HEK293 (cell line): ENCODE results near the gene FIGNL2.
"Not testable (repeated sequence)": the region's sequence is repeated elsewhere in the genome, so short reads cannot be mapped to it uniquely, and the experiment has no call there.

Experiments used
- CTCF ChIA-PET: fragments of 350-600 bp; formaldehyde crosslinking; extraction: SDS; loops from one replicate; lab custom pipeline; 2021; ENCODE audit warnings: antibody characterized with exemption; lab: Yijun Ruan, JAX
- POLR2A ChIA-PET: fragments of 300-600 bp; formaldehyde crosslinking; extraction: SDS; loops from one replicate; lab custom pipeline; 2020; ENCODE audit warnings: antibody characterized with exemption, inconsistent platforms; lab: Yijun Ruan, JAX
- H3K27ac ChIP-seq: fragments of 200-500 bp; sonication (Bioruptor generic); 2 replicates; pipeline ENCODE4 v1.5.1; 2014; ENCODE audit warnings: low read depth, low read length, control low read depth, inconsistent platforms; ENCODE audit errors: extremely low read depth
- H3K36me3 ChIP-seq, 2 experiments: fragments of 200-500 bp in 1 of 2; sonication (Bioruptor generic) in 1 of 2; 1 replicate in 1 of 2; 2 replicates in 1 of 2; pipeline ENCODE4 v1.5.1; 2014 to 2017; ENCODE audit warnings: inconsistent platforms in 2 of 2, low read length in 2 of 2; ENCODE audit not compliant: control insufficient read depth in 2 of 2, insufficient read depth in 1 of 2
- H3K4me1 ChIP-seq: fragments of 200-500 bp; sonication (Bioruptor generic); 2 replicates; pipeline ENCODE4 v1.5.1; 2014; ENCODE audit warnings: mild to moderate bottlenecking, low read length, inconsistent platforms; ENCODE audit not compliant: control insufficient read depth, insufficient read depth
- H3K4me3 ChIP-seq: 2 replicates; pipeline ENCODE4 v1.5.1; 2011; ENCODE audit warnings: low read depth, mild to moderate bottlenecking, control low read depth, low read length, moderate library complexity
- H3K9me3 ChIP-seq: fragments of 200-500 bp; sonication (Bioruptor generic); 2 replicates; pipeline ENCODE4 v1.5.1; 2014; ENCODE audit warnings: low read depth, low read length, inconsistent platforms; ENCODE audit not compliant: control insufficient read depth, insufficient read depth
- HIC1 ChIP-seq: fragments of 450-650 bp; formaldehyde crosslinking; IDR thresholded peaks from 2 replicates; pipeline ENCODE4 v1.5.1; 2016; ENCODE audit warnings: missing biosample characterization, missing genetic modification characterization
- KLF8 ChIP-seq: fragments of 450-650 bp; formaldehyde crosslinking; IDR thresholded peaks from 2 replicates; pipeline ENCODE4 v1.5.1; 2016; ENCODE audit warnings: missing biosample characterization, missing genetic modification characterization
- MEIS1 ChIP-seq: sonication (generic); formaldehyde crosslinking; IDR thresholded peaks from 2 replicates; pipeline ENCODE4 v1.8.1; 2022; ENCODE audit warnings: missing genetic modification reagents, mild to moderate bottlenecking, borderline replicate concordance
- PRDM1 ChIP-seq: fragments of 450-650 bp; formaldehyde crosslinking; IDR thresholded peaks from 2 replicates; pipeline ENCODE4; 2016; ENCODE audit warnings: missing biosample characterization, missing genetic modification characterization
- SETDB1 ChIP-seq: IDR thresholded peaks from one replicate; pipeline ENCODE4 v1.6.1; 2017; ENCODE audit warnings: mild to moderate bottlenecking, low read length, moderate library complexity, mixed read lengths; ENCODE audit not compliant: insufficient read length
- SP3 ChIP-seq: fragments of 450-650 bp; formaldehyde crosslinking; IDR thresholded peaks from 2 replicates; pipeline ENCODE4 v1.5.1; 2016; ENCODE audit warnings: missing biosample characterization, missing genetic modification characterization
- SP7 ChIP-seq: fragments of 450-650 bp; formaldehyde crosslinking; IDR thresholded peaks from 2 replicates; pipeline ENCODE4 v1.5.1; 2016; ENCODE audit warnings: missing biosample characterization, missing genetic modification characterization
- ZBTB10 ChIP-seq: fragments of 450-650 bp; formaldehyde crosslinking; IDR thresholded peaks from 2 replicates; pipeline ENCODE4 v1.5.1; 2016; ENCODE audit warnings: missing biosample characterization, missing genetic modification characterization
- ZBTB20 ChIP-seq: fragments of 450-650 bp; formaldehyde crosslinking; IDR thresholded peaks from 2 replicates; pipeline ENCODE4 v1.5.1; 2016; ENCODE audit warnings: missing biosample characterization, missing genetic modification characterization
- ZBTB44 ChIP-seq: fragments of 450-650 bp; IDR thresholded peaks from 2 replicates; pipeline ENCODE4 v1.5.1; 2018; ENCODE audit warnings: missing biosample characterization, mild to moderate bottlenecking, missing genetic modification characterization
- ZFHX2 ChIP-seq: fragments of 450-650 bp; formaldehyde crosslinking; conservative IDR thresholded peaks from 2 replicates; pipeline ENCODE4 v1.5.1; 2016; ENCODE audit warnings: missing biosample characterization, missing genetic modification characterization
- ZNF121 ChIP-seq: fragments of 450-650 bp; formaldehyde crosslinking; IDR thresholded peaks from 2 replicates; pipeline ENCODE4 v1.5.1; 2016; ENCODE audit warnings: missing biosample characterization, missing genetic modification characterization
- ZNF266 ChIP-seq: fragments of 450-650 bp; formaldehyde crosslinking; IDR thresholded peaks from 2 replicates; pipeline ENCODE4 v1.5.1; 2016; ENCODE audit warnings: missing biosample characterization, missing genetic modification characterization, low read depth
- ZNF366 ChIP-seq: fragments of 450-650 bp; formaldehyde crosslinking; conservative IDR thresholded peaks from 2 replicates; pipeline ENCODE4 v1.5.1; 2016; ENCODE audit warnings: missing biosample characterization, missing genetic modification characterization
- ZNF394 ChIP-seq: fragments of 450-650 bp; formaldehyde crosslinking; IDR thresholded peaks from 2 replicates; pipeline ENCODE4 v1.5.1; 2016; ENCODE audit warnings: missing biosample characterization, missing genetic modification characterization, mild to moderate bottlenecking, moderate library complexity, borderline replicate concordance
- ZNF529 ChIP-seq: fragments of 450-650 bp; formaldehyde crosslinking; IDR thresholded peaks from 2 replicates; pipeline ENCODE4 v1.5.1; 2017; ENCODE audit warnings: missing genetic modification characterization, missing biosample characterization; ENCODE audit not compliant: insufficient replicate concordance
- ZNF555 ChIP-seq: fragments of 450-650 bp; formaldehyde crosslinking; conservative IDR thresholded peaks from 2 replicates; pipeline ENCODE4 v1.5.1; 2017; ENCODE audit warnings: missing biosample characterization, mild to moderate bottlenecking, missing genetic modification characterization, inconsistent platforms
- ZNF580 ChIP-seq: fragments of 450-650 bp; formaldehyde crosslinking; IDR thresholded peaks from 2 replicates; pipeline ENCODE4 v1.5.1; 2016; ENCODE audit warnings: missing biosample characterization, missing genetic modification characterization
- ZNF629 ChIP-seq: fragments of 450-650 bp; formaldehyde crosslinking; IDR thresholded peaks from 2 replicates; pipeline ENCODE4 v1.5.1; 2017; ENCODE audit warnings: missing biosample characterization, missing genetic modification characterization
- TF ChIP-seq, protein P1 (sequence below): fragments of 450-650 bp; formaldehyde crosslinking; IDR thresholded peaks from 2 replicates; pipeline ENCODE4 v1.5.1; 2016; ENCODE audit warnings: missing biosample characterization, missing genetic modification characterization
- TF ChIP-seq, protein P2 (sequence below): fragments of 450-650 bp; formaldehyde crosslinking; IDR thresholded peaks from 2 replicates; pipeline ENCODE4 v1.5.1; 2016; ENCODE audit warnings: missing biosample characterization, missing genetic modification characterization

Gene FIGNL2

DNA sequence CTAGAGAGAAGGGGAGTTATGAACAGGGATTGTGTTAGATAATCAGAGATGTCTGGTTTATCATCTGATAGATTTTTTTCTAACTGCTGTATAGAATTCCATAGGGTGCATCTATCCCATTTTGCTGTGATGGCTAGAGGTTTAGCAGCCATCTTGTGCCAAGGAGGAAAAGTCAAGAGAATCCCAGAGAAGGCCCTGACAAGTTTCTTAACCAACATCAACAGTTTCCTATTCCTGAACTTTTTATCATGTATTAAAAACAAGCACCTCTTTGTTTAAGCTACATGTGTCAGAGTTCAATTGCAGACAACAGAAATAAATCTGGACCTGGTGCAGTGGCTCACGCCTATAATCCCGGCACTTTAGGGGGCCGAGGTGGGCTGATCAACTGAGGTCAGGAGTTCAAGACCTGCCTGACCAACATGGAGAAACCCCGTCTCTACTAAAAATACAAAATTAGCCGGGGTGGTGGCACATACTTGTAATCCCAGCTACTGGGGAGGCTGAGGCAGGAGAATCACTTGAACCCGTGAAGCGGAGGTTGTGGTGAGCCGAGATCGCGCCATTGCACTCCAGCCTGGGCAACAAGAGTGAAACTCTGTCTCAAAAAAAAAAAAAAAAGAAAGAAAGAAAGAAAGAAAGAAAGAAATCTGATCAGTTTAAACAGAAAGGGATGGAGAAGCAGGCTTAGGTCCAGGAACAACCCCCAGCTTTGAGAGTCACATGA, 36.9 kb upstream of the FIGNL2 start:
- H3K9me3 ChIP-seq, H3K4me3 ChIP-seq, H3K27ac ChIP-seq, H3K36me3 ChIP-seq, H3K4me1 ChIP-seq, POLR2A ChIA-PET: not testable (repeated sequence)
- peak; percentile 43 for TF ChIP-seq SETDB1
- CTCF ChIA-PET = interaction anchor here (1.1 to 2.5 kb wide), 7 partner anchors 10 to 294 kb away, joined by 3 to 10 read pairs (median 3); partner anchors contain the start of gene SCN8A

GRCh38 chr12:51884676-51885229, 36.2 kb upstream of the FIGNL2 start:
- POLR2A ChIA-PET = no interaction called here
- Histone ChIP-seq H3K36me3 (no peaks in the 10 kb centered on the region), H3K4me1 (no peaks in the 10 kb centered on the region), H3K27ac (no peak overlapping the region), H3K4me3 (no peak overlapping the region), H3K9me3 (no peaks in the 10 kb centered on the region)
- CTCF ChIA-PET = interaction anchor here (0.6 to 2.5 kb wide), 5 partner anchors 13 to 293 kb away, joined by 3 to 10 read pairs (median 3); partner anchors contain the start of gene SCN8A
- peak; percentile 56; the same call in 1 of the 2 replicates for TF ChIP-seq ZNF366 (tag by site-specific recombination)
- 0 out of 2 replicates have a peak, but pooled peaks have one; percentile 25 for TF ChIP-seq HIC1 (tag by site-specific recombination)
- peak; percentile 38; the same call in 1 of the 2 replicates for TF ChIP-seq ZNF629
- no peak for TF ChIP-seq ZNF266 (tag by site-specific recombination)
- TF ChIP-seq, protein P1, sequence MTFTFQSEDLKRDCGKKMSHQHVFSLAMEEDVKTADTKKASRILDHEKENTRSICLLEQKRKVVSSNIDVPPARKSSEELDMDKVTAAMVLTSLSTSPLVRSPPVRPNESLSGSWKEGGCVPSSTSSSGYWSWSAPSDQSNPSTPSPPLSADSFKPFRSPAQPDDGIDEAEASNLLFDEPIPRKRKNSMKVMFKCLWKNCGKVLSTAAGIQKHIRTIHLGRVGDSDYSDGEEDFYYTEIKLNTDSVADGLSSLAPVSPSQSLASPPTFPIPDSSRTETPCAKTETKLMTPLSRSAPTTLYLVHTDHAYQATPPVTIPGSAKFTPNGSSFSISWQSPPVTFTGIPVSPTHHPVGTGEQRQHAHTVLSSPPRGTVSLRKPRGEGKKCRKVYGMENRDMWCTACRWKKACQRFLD (tag by site-specific recombination) = no peak
- TF ChIP-seq PRDM1 (tag by site-specific recombination) = peak; percentile 24; the same call in 1 of the 2 replicates
- TF ChIP-seq ZNF121 (tag by site-specific recombination) = no peak
- TF ChIP-seq ZNF394 = peak; percentile 79; the same call in 1 of the 2 replicates
- TF ChIP-seq KLF8 = peak; percentile 60
- peak; percentile 90 for TF ChIP-seq SETDB1
- TF ChIP-seq ZBTB20 (tag by site-specific recombination) = no peak
- TF ChIP-seq ZBTB10 = no peak
- TF ChIP-seq ZNF555 (tag by site-specific recombination) = peak; percentile 48
- TF ChIP-seq ZNF580 (tag by site-specific recombination) = no peak
- no peak for TF ChIP-seq ZBTB44
- TF ChIP-seq ZNF529 (tag by site-specific recombination) = no peak
- TF ChIP-seq, protein P2, sequence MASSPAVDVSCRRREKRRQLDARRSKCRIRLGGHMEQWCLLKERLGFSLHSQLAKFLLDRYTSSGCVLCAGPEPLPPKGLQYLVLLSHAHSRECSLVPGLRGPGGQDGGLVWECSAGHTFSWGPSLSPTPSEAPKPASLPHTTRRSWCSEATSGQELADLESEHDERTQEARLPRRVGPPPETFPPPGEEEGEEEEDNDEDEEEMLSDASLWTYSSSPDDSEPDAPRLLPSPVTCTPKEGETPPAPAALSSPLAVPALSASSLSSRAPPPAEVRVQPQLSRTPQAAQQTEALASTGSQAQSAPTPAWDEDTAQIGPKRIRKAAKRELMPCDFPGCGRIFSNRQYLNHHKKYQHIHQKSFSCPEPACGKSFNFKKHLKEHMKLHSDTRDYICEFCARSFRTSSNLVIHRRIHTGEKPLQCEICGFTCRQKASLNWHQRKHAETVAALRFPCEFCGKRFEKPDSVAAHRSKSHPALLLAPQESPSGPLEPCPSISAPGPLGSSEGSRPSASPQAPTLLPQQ (tag by site-specific recombination) = no peak
- peak; percentile 48; the same call in 1 of the 2 replicates for TF ChIP-seq SP3 (tag by site-specific recombination)
- no peak for TF ChIP-seq MEIS1 (CRISPR knock-in tag)
- no peak for TF ChIP-seq ZFHX2 (tag by site-specific recombination)
- TF ChIP-seq SP7 (tag by site-specific recombination) = peak; percentile 68
